ENCODE measurements around the gene FTH1. TPM values are rescaled to one million over a fixed set of nuclear protein-coding genes. Genes with fewer than 3 reads are reported as not detected.
A peak's percentile ranks its signal among the peaks of the same experiment; 100 is the strongest.

The FTH1 gene
- polyA plus RNA-seq, 3 donors: 2,137 to 2,536 (median 2,180) TPM

- no peak for DNase-seq
These were observed 31.9 kb upstream of the FTH1 start for GRCh38 chr11:61999141-61999975.

- DNase-seq: no peak
These were observed 29.5 kb upstream of the FTH1 start for GRCh38 chr11:61996933-61997332.

- DNase-seq: no peak
These were observed 27.5 kb upstream of the FTH1 start for GRCh38 chr11:61994981-61995380.

GRCh38 chr11:61985869-61986268 lies 18.4 kb upstream of the FTH1 start:
- DNase-seq: no peak

GRCh38 chr11:61983419-61983818 lies 16.0 kb upstream of the FTH1 start:
- DNase-seq: no peak

- no peak for DNase-seq
These were observed 13.5 kb upstream of the FTH1 start for GRCh38 chr11:61980783-61981541.

GRCh38 chr11:61978703-61979661 lies 11.5 kb upstream of the FTH1 start:
- DNase-seq: no peak

- no peak for DNase-seq
These were observed 9.5 kb upstream of the FTH1 start for GRCh38 chr11:61976813-61977475.

GRCh38 chr11:61976420-61976800 lies 9.0 kb upstream of the FTH1 start:
- no peak for DNase-seq

GRCh38 chr11:61975638-61976419 lies 8.4 kb upstream of the FTH1 start:
- DNase-seq: no peak

- DNase-seq: no peak
These were observed 7.6 kb upstream of the FTH1 start for GRCh38 chr11:61974766-61975631.

- DNase-seq: no peak
These were observed 6.2 kb upstream of the FTH1 start for GRCh38 chr11:61973476-61974162.

GRCh38 chr11:61972672-61973475 lies 5.4 kb upstream of the FTH1 start:
- DNase-seq: no peak

GRCh38 chr11:61972112-61972671 lies 4.8 kb upstream of the FTH1 start:
- no peak for DNase-seq

GRCh38 chr11:61971248-61972111 lies 4.0 kb upstream of the FTH1 start:
- peak; percentile 95 for DNase-seq

- DNase-seq: no peak
These were observed 2.6 kb upstream of the FTH1 start for GRCh38 chr11:61969838-61970662.

Data from renal pelvis (tissue), 4 donors.